ENCODE measurements around the gene GIMAP2.
"Not testable (repeated sequence)": the region's sequence is repeated elsewhere in the genome, so short reads cannot be mapped to it uniquely, and the experiment has no call there.

- TF ChIP-seq YY1 (IDR thresholded peaks at IDR 0.05; ENCODE audit: borderline replicate concordance in 1 of 3, control insufficient read depth in 1 of 3, extremely low read depth in 1 of 3, insufficient read depth in 3 of 3, insufficient read length in 1 of 3, insufficient replicate concordance in 2 of 3, low read depth in 1 of 3, low read length in 2 of 3); ZNF12 (CRISPR knock-in tag; IDR thresholded peaks at IDR 0.05); CTCF (IDR thresholded peaks at IDR 0.05 in 2 of 3, conservative IDR thresholded peaks at IDR 0.05 in 1 of 3; ENCODE audit: insufficient read depth in 2 of 3, low read depth in 1 of 3, low read length in 3 of 3); HDAC8 (tag; IDR thresholded peaks at IDR 0.05); SUPT5H (IDR thresholded peaks at IDR 0.05): not testable (repeated sequence)
Measured at GRCh38 chr7:150678601-150679000, 6.9 kb upstream of the GIMAP2 start.

Measured in K562 (cell line).